ENCODE data around the gene GBA3.

The GBA3 gene

GRCh38 chr4:22692736-22693135, at the start of gene GBA3:
TSS of gene GBA3 (plus strand) at chr4:22692937.
- H3K27ac ChIP-seq = no peak within 1 kb of the TSS
- TF ChIP-seq CTCF (conservative IDR thresholded peaks at IDR 0.05) (no peak), ZFX (IDR thresholded peaks at IDR 0.05) (no peak)

- TF ChIP-seq ZFX (IDR thresholded peaks at IDR 0.05) (no peak), CTCF (conservative IDR thresholded peaks at IDR 0.05) (no peak)
- no peak overlapping the region for H3K27ac ChIP-seq
These were observed 48.8 kb upstream of the GBA3 start for GRCh38 chr4:22643952-22644351.

GRCh38 chr4:22645481-22646182, 47.1 kb upstream of the GBA3 start:
- no peak overlapping the region for H3K27ac ChIP-seq
- no peak for TF ChIP-seq ZFX (IDR thresholded peaks at IDR 0.05)
- no peak for TF ChIP-seq CTCF (conservative IDR thresholded peaks at IDR 0.05)

GRCh38 chr4:22648996-22649395, 43.7 kb upstream of the GBA3 start:
- TF ChIP-seq CTCF (conservative IDR thresholded peaks at IDR 0.05) (no peak), ZFX (IDR thresholded peaks at IDR 0.05) (no peak)
- no peak overlapping the region for H3K27ac ChIP-seq

GRCh38 chr4:22650771-22651170, 42.0 kb upstream of the GBA3 start:
- no peak overlapping the region for H3K27ac ChIP-seq
- TF ChIP-seq ZFX (IDR thresholded peaks at IDR 0.05) = no peak
- TF ChIP-seq CTCF (conservative IDR thresholded peaks at IDR 0.05) = no peak

GRCh38 chr4:22653752-22654151, 39.0 kb upstream of the GBA3 start:
- TF ChIP-seq ZFX (IDR thresholded peaks at IDR 0.05) = no peak
- no peak for TF ChIP-seq CTCF (conservative IDR thresholded peaks at IDR 0.05)
- no peak overlapping the region for H3K27ac ChIP-seq

- TF ChIP-seq ZFX (IDR thresholded peaks at IDR 0.05) = no peak
- no peak for TF ChIP-seq CTCF (conservative IDR thresholded peaks at IDR 0.05)
- no peak overlapping the region for H3K27ac ChIP-seq
These were observed 31.3 kb upstream of the GBA3 start for GRCh38 chr4:22661443-22661842.

Data from C4-2B (cell line).